K562 (cell line): ENCODE results near the gene SAMD8. TPM values are rescaled to one million over a fixed set of nuclear protein-coding genes. Genes with fewer than 3 reads are reported as not detected.

ENCODE experiments used
- ASH1L ChIP-seq: fragments of 450-650 bp; IDR thresholded peaks from 2 replicates; pipeline ENCODE4 v1.6.1; 2018; ENCODE audit warnings: borderline replicate concordance, mild to moderate bottlenecking, low read depth; ENCODE audit not compliant: partially characterized antibody
- COPS2 ChIP-seq: fragments of 450-650 bp; conservative IDR thresholded peaks from 2 replicates; pipeline ENCODE4 v1.6.1; 2016; ENCODE audit warnings: mild to moderate bottlenecking, moderate library complexity
- FOXO4 ChIP-seq: fragments of 450-650 bp; formaldehyde crosslinking; IDR thresholded peaks from 2 replicates; pipeline ENCODE4 v1.4.0; 2020; ENCODE audit warnings: mild to moderate bottlenecking, moderate library complexity
- HDGF ChIP-seq: fragments of 450-650 bp; IDR thresholded peaks from 2 replicates; pipeline ENCODE4 v1.6.1; 2016
- HMG20B ChIP-seq: fragments of 250-450 bp; sonication (Bioruptor Pico); IDR thresholded peaks from 2 replicates; pipeline ENCODE4 v1.5.0; 2021; ENCODE audit warnings: mild to moderate bottlenecking
- HNRNPH1 ChIP-seq: fragments of 200-400 bp; formaldehyde crosslinking; optimal IDR thresholded peaks from 2 replicates; pipeline ENCODE3; 2017; ENCODE audit warnings: low read depth, mild to moderate bottlenecking, low read length, moderate library complexity
- NCOA1 ChIP-seq: fragments of 450-650 bp; IDR thresholded peaks from 2 replicates; pipeline ENCODE4 v1.6.1; 2016; ENCODE audit warnings: low read depth
- NELFE ChIP-seq: IDR thresholded peaks from 2 replicates; pipeline ENCODE4 v1.6.1; 2011; ENCODE audit warnings: mild to moderate bottlenecking; ENCODE audit not compliant: insufficient read depth, insufficient read length
- SLC30A9 ChIP-seq: fragments of 250-450 bp; sonication (Bioruptor Pico); IDR thresholded peaks from 2 replicates; pipeline ENCODE4 v1.8.0; 2022; ENCODE audit warnings: mild to moderate bottlenecking, moderate library complexity
- SMARCA5 ChIP-seq: fragments of 450-650 bp; IDR thresholded peaks from 2 replicates; pipeline ENCODE4 v1.6.1; 2016
- SP2 ChIP-seq: IDR thresholded peaks from 2 replicates; pipeline ENCODE4 v1.6.1; 2011; ENCODE audit warnings: mild to moderate bottlenecking, low read depth, low read length, moderate library complexity; ENCODE audit not compliant: poor library complexity, severe bottlenecking; ENCODE audit errors: extremely low read depth
- SUPT5H ChIP-seq: fragments of 450-650 bp; IDR thresholded peaks from 2 replicates; pipeline ENCODE4 v1.6.1; 2016
- TAL1 ChIP-seq: fragments of 450-650 bp; IDR thresholded peaks from 2 replicates; pipeline ENCODE4 v1.6.1; 2016; ENCODE audit warnings: mild to moderate bottlenecking
- ZC3H4 ChIP-seq: sonication (generic); formaldehyde crosslinking; IDR thresholded peaks from 2 replicates; pipeline ENCODE4 v1.9.0; 2021; ENCODE audit warnings: missing genetic modification reagents, borderline replicate concordance
- ZKSCAN8 ChIP-seq: fragments of 200-800 bp; sonication (Bioruptor generic); IDR thresholded peaks from 2 replicates; pipeline ENCODE4 v1.6.1; 2016; ENCODE audit warnings: missing genetic modification characterization, missing compliant biosample characterization
- polyA plus RNA-seq, 8 experiments: library from polyadenylated mRNA; depleted of rRNA in 4 of 8; stranded (reverse) in 5 of 8; unstranded in 3 of 8; fragments of >200 nt; fragmentation: Nextera tagmentation in 2 of 8; fragmentation: Illumina TruSeq in 1 of 8; extraction: Ambion mirVana in 2 of 8; extraction: Trizol in 1 of 8; gene quantifications; 2 replicates each; pipeline versions ENCODE4 v1.2.1 to v1.2.3, GENCODE V29; 2011 to 2014; ENCODE audit warnings: inconsistent platforms in 1 of 8, missing spikeins in 1 of 8
- total RNA-seq, 7 experiments: library from RNA; depleted of rRNA in 6 of 7; stranded (reverse); fragments of >200 nt in 6 of 7; fragmentation: Illumina TruSeq in 2 of 7; extraction: Trizol in 2 of 7; gene quantifications; 2 replicates each; pipeline versions ENCODE4 v1.2.1 to v1.2.3, GENCODE V29; 2011 to 2021; ENCODE audit warnings: low replicate concordance in 1 of 7
- TF ChIP-seq, protein P1 (sequence below): fragments of 250-450 bp; sonication (Bioruptor Pico); IDR thresholded peaks from 2 replicates; pipeline ENCODE4 v1.4.0; 2020; ENCODE audit warnings: mild to moderate bottlenecking, moderate library complexity
- TF ChIP-seq, protein P2 (sequence below): sonication (generic); formaldehyde crosslinking; IDR thresholded peaks from 2 replicates; pipeline ENCODE4 v1.9.0; 2022; ENCODE audit warnings: mild to moderate bottlenecking, missing genetic modification reagents
- TF ChIP-seq, protein P3 (sequence below): sonication (generic); formaldehyde crosslinking; IDR thresholded peaks from 2 replicates; pipeline ENCODE4 v1.8.1; 2023; ENCODE audit warnings: mild to moderate bottlenecking, missing genetic modification reagents
- TF ChIP-seq, protein P4 (sequence below): fragments of 450-650 bp; IDR thresholded peaks from 2 replicates; pipeline ENCODE4 v1.6.1; 2017; ENCODE audit warnings: antibody characterized with exemption, mild to moderate bottlenecking

The SAMD8 gene
- total and polyA plus RNA-seq, 9 of the 15 experiments (the other 6 are each of a cell fraction or from before 2014, with no cell fraction given), result 2.7 to 16.1 (median 6.2) TPM

GRCh38 chr10:75208181-75208580 lies 96.7 kb downstream of the SAMD8 start (continued):
- TF ChIP-seq SMARCA5, result no peak
- 0 out of 2 replicates have a peak, but pooled peaks have one; percentile 39 for TF ChIP-seq HDGF
- TF ChIP-seq HNRNPH1, result no peak
- no peak for TF ChIP-seq HMG20B (CRISPR knock-in tag)
- TF ChIP-seq, protein P1, sequence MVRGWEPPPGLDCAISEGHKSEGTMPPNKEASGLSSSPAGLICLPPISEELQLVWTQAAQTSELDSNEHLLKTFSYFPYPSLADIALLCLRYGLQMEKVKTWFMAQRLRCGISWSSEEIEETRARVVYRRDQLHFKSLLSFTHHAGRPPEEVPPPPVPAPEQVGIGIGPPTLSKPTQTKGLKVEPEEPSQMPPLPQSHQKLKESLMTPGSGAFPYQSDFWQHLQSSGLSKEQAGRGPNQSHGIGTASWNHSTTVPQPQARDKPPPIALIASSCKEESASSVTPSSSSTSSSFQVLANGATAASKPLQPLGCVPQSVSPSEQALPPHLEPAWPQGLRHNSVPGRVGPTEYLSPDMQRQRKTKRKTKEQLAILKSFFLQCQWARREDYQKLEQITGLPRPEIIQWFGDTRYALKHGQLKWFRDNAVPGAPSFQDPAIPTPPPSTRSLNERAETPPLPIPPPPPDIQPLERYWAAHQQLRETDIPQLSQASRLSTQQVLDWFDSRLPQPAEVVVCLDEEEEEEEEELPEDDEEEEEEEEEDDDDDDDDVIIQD (CRISPR knock-in tag), result no peak
- no peak for TF ChIP-seq ZKSCAN8 (CRISPR knock-in tag)
- TF ChIP-seq SUPT5H, result no peak
- no peak for TF ChIP-seq FOXO4 (CRISPR knock-in tag)
- TF ChIP-seq ASH1L, result no peak
- TF ChIP-seq SP2, result no peak
- TF ChIP-seq, protein P2, sequence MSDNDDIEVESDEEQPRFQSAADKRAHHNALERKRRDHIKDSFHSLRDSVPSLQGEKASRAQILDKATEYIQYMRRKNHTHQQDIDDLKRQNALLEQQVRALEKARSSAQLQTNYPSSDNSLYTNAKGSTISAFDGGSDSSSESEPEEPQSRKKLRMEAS (CRISPR knock-in tag), result no peak
- TF ChIP-seq, protein P3, sequence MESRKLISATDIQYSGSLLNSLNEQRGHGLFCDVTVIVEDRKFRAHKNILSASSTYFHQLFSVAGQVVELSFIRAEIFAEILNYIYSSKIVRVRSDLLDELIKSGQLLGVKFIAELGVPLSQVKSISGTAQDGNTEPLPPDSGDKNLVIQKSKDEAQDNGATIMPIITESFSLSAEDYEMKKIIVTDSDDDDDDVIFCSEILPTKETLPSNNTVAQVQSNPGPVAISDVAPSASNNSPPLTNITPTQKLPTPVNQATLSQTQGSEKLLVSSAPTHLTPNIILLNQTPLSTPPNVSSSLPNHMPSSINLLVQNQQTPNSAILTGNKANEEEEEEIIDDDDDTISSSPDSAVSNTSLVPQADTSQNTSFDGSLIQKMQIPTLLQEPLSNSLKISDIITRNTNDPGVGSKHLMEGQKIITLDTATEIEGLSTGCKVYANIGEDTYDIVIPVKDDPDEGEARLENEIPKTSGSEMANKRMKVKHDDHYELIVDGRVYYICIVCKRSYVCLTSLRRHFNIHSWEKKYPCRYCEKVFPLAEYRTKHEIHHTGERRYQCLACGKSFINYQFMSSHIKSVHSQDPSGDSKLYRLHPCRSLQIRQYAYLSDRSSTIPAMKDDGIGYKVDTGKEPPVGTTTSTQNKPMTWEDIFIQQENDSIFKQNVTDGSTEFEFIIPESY (CRISPR knock-in tag), result no peak
- TF ChIP-seq NCOA1, result no peak
- no peak for TF ChIP-seq ZC3H4 (CRISPR knock-in tag)
- no peak for TF ChIP-seq SLC30A9
- TF ChIP-seq COPS2, result no peak
- TF ChIP-seq TAL1, result no peak
- TF ChIP-seq, protein P4, sequence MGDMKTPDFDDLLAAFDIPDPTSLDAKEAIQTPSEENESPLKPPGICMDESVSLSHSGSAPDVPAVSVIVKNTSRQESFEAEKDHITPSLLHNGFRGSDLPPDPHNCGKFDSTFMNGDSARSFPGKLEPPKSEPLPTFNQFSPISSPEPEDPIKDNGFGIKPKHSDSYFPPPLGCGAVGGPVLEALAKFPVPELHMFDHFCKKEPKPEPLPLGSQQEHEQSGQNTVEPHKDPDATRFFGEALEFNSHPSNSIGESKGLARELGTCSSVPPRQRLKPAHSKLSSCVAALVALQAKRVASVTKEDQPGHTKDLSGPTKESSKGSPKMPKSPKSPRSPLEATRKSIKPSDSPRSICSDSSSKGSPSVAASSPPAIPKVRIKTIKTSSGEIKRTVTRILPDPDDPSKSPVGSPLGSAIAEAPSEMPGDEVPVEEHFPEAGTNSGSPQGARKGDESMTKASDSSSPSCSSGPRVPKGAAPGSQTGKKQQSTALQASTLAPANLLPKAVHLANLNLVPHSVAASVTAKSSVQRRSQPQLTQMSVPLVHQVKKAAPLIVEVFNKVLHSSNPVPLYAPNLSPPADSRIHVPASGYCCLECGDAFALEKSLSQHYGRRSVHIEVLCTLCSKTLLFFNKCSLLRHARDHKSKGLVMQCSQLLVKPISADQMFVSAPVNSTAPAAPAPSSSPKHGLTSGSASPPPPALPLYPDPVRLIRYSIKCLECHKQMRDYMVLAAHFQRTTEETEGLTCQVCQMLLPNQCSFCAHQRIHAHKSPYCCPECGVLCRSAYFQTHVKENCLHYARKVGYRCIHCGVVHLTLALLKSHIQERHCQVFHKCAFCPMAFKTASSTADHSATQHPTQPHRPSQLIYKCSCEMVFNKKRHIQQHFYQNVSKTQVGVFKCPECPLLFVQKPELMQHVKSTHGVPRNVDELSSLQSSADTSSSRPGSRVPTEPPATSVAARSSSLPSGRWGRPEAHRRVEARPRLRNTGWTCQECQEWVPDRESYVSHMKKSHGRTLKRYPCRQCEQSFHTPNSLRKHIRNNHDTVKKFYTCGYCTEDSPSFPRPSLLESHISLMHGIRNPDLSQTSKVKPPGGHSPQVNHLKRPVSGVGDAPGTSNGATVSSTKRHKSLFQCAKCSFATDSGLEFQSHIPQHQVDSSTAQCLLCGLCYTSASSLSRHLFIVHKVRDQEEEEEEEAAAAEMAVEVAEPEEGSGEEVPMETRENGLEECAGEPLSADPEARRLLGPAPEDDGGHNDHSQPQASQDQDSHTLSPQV, result 0 out of 2 replicates have a peak, but pooled peaks have one; percentile 39
- no peak for TF ChIP-seq NELFE
